HG03354 (cell line): ENCODE measurements around the gene OR1L6.

ENCODE experiments used
- ATAC-seq: cut with Tn5 transposase; IDR thresholded peaks from one replicate; pipeline ENCODE4 v1.9.1; 2021; ENCODE audit warnings: mild to moderate bottlenecking; ENCODE audit not compliant: unreplicated experiment, poor library complexity, severe bottlenecking

OR1L6 gene, protein sequence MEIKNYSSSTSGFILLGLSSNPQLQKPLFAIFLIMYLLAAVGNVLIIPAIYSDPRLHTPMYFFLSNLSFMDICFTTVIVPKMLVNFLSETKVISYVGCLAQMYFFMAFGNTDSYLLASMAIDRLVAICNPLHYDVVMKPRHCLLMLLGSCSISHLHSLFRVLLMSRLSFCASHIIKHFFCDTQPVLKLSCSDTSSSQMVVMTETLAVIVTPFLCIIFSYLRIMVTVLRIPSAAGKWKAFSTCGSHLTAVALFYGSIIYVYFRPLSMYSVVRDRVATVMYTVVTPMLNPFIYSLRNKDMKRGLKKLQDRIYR

DNA sequence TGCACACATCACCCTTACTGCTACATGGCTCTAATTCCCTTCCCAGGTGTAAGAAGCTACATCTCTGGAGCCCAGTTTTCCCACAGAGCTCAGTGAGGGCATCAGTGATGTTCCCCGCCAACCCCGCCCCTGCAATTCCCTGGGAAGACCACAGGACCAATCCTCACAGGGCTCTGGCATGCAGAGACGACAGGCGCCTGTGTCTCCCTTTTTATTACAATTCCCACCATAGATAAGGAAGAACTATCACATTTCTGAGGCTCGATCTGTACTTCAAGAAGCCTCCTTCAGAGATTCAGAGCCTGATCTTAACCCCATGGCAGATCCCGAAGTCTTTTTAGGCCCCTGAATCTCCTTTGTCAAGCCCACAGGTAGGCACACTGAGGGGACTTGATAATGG lies at the start of gene OR1L6:
Gene OR1L6, plus strand, starts transcription at position 301 of the 400 bp plus-strand sequence. CDS start 7,545 bp downstream, outside the sequence.
- no peak for ATAC-seq

DNA sequence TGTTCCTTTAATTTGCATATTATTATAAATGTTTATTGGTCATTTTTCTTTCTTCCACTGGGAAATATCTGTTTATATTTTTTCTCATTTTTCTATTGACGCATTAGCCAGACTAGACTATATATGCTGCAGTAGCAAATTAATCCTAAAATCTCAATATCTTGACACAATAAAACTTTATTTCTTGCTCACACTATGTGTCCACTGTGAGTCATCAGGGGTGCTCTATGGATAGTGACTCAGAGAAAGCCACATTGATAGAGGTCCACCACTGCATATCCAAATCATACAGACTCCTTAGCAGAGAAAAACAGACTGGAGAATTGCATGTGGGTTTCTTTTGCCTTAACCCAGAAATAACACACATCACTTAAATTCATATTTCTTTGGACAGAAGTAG lies 46.4 kb upstream of the OR1L6 start:
- ATAC-seq, result no peak

DNA sequence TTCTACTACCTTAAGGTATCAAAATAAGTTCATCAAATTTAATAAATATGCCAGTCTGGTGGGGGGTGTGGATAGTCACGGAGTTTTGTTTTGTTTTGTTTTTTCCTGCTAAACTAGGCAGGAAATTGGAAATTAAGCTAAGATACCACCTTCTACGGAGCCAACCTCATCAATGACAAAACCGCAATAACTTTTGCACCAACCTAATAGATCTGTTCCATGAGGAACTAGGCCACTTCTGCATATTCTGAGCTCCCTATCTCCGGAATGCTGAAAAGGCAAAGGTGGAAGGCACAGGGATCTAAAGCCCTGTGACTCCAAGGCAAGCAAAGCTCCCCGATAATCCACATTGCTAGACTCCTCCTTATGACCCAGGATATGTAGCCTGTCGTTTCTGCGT lies 24.1 kb upstream of the OR1L6 start:
- no peak for ATAC-seq

DNA sequence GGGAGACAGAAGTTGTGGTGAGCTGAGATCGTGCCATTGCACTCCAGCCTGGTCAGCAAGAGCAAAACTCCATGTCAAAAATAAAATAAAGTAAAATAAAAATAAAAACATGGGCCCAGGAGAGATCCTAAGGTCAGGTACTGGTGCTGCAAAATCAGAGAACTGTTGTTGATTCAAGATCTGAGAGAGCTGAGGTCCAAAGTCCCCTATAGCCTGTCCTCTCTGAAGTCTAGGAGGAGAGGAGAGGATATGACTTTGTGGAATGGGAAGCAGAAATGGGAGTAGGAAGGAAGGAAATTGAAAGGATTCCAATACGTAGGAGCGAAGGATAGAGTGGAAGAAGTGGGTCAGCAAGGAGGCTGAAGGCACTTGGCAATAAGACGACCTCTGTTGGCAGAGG lies 22.9 kb upstream of the OR1L6 start:
- ATAC-seq, result no peak

DNA sequence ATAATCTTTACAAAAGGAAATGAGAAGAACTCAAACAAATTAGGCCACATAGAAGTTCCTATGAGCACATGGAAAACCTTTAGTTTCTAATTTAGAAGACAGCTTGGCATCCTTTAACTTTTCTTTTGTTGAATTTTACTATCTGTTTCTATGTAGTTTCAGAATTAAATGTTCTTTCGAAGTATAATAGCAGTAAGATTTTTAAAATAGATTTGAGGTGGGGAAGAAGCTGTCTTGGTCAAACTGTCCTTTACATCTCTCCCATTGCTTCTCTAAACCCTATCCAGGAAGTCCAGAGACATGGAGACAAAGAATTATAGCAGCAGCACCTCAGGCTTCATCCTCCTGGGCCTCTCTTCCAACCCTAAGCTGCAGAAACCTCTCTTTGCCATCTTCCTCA lies 18.4 kb upstream of the OR1L6 start, which contains the start of gene OR1L4:
Gene OR1L4, plus strand, starts transcription at position 301 of the 400 bp plus-strand sequence. Its CDS starts 0 bp downstream, at position 301.
- no peak for ATAC-seq

DNA sequence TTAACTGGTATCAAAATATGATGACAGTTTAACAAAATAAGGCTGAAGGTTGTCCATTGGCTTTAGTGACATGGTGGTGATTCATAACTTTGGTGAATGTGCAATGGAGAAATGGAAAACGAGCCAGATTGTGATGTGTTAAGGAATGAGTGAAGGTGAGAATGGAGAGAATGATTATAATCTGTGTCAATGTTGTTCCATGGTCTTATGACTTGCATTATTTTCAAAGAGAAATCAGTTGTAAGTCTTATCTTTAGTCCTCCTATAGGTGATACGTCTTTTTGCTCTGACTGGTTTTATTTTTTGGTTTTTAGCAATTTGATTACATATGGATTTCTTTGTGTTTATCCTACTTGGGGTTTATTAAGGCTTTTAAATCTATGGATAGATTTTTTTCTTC lies 12.7 kb downstream of the OR1L6 start:
- ATAC-seq, result no peak

DNA sequence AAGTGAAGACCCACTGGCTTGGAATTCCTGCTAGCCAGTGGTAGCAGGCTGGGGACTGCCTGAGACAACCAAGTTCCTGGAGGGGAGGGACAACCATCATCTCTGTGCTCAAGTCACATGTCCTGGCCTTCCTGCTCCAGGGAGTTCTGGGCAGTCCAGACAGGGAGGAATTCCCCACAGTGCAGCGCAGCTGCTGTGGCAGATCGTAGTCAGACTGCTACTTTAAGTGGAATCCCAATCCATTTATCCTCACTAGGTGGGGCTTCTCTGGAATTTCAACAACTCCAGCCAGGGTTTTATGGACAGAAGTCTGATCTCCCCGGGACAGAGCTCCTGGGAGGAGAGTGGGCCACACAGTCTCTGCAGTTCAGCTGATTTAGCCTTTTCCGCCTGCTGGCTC lies 25.7 kb downstream of the OR1L6 start:
- ATAC-seq, result no peak

DNA sequence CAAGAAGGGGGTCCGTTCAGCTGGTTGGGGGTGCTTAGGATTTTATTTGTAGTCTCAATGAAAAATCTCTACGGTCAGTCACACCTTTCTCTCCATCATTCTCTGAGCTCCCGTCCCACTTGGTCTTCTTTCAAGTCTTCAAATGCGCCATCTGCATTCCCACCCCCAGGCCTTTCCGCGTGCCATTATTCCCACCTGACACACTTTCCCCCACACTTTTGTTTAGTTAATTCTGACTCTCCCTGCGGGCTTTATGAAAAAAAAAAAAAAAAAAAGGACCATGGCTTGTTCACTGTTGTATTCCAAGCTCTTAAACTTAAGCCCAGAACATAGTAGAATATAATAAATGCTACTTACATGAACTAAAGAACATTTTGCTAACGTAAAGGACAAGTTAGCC lies 34.9 kb downstream of the OR1L6 start:
- no peak for ATAC-seq

DNA sequence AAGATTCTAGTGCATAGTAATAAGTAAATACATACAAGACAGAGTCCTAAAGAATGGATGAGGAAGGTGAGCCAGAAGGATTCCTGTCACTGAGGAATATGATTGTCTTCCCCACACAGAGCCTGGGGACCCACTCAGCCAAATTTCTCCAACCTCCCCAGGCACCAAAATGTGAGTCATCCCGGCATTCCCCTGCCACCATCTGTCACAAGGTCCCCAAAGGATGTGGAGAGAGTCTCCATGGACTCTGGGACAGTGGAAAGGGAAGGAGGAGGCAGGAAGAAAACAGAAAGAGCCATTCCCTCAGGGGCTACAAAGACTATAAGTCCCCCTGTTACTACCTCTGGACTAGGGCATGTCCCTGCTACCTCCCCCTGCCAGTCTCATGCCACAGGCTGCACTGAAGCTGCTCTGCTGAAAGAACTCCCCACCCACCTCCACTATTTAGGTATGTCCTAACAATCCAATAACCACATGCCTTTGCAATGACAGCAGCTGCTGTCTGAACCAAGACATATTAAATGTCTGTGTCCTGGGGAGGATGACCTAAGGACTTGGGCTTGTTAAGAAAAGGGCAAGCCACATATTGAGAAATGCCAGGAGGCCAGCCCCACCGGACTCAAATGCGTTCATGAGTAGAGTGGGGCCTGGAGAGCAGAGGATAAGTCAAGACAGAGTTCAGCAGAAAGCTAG lies 36.0 kb downstream of the OR1L6 start:
- ATAC-seq, result no peak

DNA sequence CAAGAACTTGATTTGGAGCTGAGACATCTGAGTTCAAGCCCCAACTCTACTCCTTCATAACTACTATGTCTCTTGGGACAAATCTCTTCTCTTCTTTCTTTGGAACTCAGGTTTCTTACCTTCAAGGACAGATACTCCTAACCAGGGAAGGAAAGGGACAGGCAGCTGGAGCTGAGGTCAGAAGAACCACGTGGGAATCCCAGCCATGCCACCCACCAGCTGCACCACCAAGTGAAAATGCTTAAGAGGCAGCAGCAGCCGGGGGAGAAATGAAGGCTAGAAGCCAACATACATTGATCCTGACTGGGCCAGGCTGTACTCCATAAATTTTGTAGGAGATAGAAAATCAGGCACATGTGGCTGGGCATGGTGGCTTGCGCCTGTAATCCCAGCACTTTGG lies 37.1 kb downstream of the OR1L6 start:
- ATAC-seq, result no peak

DNA sequence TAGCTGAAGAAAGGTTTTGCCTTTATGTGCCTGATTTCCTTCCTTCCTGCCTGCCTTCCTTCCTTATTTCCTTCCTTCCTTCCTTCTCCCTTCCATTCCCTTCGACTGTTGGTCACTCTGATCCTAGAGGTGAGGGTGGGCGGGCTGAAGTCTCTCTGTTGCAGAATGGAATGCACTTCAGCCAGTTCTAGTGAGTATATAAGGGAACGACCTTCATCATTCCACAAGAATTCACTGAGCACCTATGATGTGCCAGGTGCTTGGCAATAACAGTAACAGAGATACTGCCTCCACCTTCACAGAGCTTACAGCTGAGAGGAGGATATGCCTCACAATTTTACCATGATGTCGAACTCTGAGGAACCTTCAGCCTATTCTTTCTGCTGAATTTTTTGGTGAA lies 37.9 kb downstream of the OR1L6 start:
- ATAC-seq, result no peak

DNA sequence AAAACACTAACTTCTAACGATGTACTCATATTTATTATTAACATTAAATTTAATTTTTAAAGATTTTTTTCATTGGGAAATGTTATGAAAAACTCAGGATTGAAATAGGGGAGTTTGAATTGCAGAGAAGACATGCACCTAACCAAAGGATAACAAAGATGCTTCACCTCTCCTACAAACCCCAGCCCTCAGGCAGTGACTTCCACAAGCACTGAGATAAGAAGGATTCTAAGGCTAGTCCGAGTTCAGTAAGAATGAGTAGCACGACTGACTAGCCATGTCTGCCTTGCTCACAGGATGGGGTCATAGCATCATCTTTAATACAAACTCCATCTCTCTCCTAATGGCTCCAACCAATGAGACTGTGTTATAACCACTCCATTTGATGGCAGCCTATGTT lies 39.6 kb downstream of the OR1L6 start:
- ATAC-seq, result no peak

DNA sequence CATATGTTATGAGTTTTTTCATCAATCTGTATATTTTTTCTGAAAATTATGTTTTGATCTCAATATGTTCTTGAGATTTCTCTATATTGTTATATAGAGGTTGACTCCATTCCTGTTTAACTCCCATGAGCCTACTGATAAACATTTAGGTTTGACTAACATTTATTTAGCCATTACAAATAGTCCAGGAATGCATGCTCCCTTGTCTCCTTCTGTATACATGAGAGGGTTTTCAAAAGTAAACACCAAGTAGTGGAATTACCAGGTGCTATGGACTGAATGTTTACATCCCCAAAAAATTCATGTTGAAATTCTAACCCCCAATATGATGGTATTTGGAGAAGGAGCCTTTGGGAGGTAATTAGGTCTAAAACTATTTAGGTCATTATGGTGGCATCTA lies 43.2 kb downstream of the OR1L6 start:
- ATAC-seq, result no peak

DNA sequence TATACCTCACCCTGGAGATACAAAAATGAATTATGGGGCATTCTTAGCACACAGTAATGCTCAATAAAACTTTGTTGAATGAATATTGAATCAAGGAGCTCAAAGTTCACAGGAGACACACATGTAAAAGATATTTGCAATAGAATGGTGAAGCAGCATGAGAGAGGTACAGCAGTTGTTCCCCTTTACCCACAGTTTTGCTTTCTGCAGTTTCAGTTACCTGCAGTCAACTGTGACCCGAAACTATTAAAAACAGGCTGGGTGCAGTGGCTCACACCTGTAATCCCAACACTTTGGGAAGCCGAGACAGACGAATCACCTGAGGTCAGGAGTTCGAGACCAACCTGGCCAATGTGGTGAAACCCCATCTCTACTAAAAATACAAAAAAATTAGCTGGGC lies 44.2 kb downstream of the OR1L6 start:
- ATAC-seq, result no peak

DNA sequence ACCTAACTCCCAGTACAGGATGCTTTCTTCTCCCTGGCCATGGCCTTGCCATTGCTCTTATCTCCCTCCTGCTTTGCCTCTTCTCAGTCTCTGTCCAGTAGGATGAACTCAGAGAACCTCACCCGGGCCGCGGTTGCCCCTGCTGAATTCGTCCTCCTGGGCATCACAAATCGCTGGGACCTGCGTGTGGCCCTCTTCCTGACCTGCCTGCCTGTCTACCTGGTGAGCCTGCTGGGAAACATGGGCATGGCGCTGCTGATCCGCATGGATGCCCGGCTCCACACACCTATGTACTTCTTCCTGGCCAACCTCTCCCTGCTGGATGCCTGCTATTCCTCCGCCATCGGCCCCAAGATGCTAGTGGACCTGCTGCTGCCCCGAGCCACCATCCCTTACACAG lies 46.7 kb downstream of the OR1L6 start, which contains the start of gene OR5C1:
Gene OR5C1, plus strand, starts transcription at position 103 of the 400 bp plus-strand sequence. Its CDS starts 0 bp downstream, at position 103.
- ATAC-seq, result no peak

DNA sequence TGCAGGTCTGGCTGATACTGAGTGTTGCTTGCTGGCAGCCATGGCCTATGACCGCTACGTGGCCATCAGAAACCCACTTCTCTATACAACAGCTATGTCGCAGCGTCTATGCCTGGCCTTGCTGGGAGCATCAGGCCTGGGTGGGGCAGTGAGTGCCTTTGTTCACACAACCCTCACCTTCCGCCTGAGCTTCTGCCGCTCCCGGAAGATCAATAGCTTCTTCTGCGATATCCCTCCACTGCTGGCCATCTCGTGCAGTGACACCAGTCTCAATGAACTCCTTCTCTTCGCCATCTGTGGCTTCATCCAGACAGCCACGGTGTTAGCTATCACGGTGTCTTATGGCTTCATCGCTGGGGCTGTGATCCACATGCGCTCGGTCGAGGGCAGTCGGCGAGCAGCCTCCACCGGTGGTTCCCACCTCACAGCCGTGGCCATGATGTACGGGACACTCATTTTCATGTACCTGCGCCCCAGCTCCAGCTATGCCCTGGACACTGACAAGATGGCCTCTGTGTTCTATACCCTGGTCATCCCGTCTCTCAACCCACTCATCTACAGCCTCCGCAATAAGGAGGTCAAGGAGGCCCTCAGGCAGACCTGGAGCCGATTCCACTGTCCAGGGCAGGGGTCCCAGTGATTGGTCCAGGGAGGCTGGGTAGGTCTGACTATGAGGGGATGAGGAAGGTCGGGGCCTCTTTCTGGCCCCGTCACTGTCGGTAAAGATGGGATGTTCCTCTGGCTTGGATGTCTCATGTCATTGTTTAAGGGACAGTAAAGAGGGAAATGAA lies 47.3 kb downstream of the OR1L6 start:
- ATAC-seq, result no peak

DNA sequence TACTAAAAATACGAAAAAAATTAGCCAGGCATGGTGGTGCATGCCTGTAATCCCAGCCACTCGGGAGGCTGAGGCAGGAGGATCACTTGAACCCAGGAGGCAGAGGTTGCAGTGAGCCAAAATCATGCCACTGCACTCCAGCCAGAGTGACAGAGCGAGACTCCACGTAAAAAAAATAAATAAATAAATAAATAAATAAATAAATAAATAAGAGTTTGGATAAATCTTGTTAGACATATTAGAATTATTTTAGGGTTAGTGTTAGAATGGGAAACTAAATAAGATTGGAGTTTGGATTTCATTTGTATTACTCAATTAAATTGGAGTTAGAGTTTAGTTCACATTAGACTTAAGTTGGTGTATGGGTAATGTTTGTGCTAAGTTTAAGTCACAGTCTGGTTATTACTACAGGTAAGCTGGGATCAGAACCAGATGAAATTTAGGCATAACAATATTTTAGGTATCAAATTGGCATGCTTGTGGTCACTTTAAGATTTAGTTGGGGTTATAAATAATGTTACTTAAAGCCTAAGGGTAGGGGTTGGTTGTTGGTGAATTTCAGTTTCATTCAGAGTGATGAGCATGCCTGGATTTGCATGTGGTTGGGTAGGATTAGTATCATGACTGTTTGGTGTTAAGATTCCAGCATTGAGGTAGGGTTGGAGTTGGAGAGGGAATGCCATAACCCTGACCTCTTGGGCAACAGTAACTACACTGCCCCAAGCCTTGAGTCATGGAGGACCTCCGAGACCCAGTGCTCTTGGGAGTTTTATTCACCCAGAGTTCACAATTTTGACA lies 50.0 kb downstream of the OR1L6 start:
- no peak for ATAC-seq

DNA sequence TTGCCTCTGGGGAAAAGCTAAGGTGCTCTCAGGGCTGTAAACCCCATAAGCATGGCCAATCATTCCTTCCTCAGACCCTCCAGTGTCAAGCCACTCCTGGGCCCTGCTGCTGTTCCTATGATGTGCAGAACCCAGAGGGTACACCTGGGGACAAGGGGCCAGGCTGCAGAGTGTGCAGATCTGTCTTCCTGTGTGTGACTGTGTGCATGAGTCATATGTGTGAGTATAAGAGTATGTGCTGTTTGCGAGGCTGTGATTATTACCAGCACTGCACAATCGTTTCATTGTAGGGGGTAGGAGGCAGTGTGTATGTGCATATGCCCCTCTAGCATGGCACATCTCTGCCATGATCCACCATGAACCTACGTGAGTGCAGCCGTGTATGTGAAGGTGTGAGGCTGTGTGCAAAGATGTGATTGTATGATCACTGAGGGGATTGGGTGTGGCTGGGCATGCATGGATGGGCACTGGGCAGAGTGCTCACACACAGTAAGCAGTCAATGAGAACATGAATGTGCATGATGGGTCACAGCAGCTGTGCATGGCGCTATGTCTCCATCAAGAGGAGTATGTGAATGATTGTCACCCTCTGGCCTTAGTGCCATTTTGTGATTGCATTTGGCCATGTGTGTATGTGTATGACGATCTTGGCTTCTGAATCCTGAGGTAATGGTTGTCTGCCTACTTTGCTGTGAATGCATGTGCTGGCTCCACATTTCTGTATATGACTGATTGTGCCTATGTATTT lies 55.4 kb downstream of the OR1L6 start:
- no peak for ATAC-seq
